Testis (tissue), 3 donors: ENCODE results near the gene TUBB3. TPM values are rescaled to one million over a fixed set of nuclear protein-coding genes. Genes with fewer than 3 reads are reported as not detected.

Source experiments
- DNase-seq: peaks from one replicate; pipeline ENCODE4 v3.0.0-alpha.2; 2019
- H3K27ac ChIP-seq, 2 donors: fragments of 200-600 bp; sonication (generic); one replicate each; pipeline ENCODE4 v1.5.1; 2019
- H3K27me3 ChIP-seq: fragments of 200-600 bp; sonication (generic); one replicate; pipeline ENCODE4 v1.5.1; 2019
- H3K36me3 ChIP-seq: fragments of 200-600 bp; sonication (generic); one replicate; pipeline ENCODE4 v1.5.1; 2017; ENCODE audit warnings: low read depth; ENCODE audit errors: missing control alignments
- H3K4me1 ChIP-seq: fragments of 200-600 bp; sonication (generic); one replicate; pipeline ENCODE4 v1.5.1; 2019
- H3K4me3 ChIP-seq, 2 donors: fragments of 200-600 bp; sonication (generic); one replicate each; pipeline ENCODE4 v1.5.1; 2017 to 2019
- H3K9me3 ChIP-seq: fragments of 200-600 bp; sonication (generic); one replicate; pipeline ENCODE4 v1.5.1; 2017
- CTCF ChIP-seq, 3 experiments: fragments of 450-650 bp in 2 of 3; fragments of 200-600 bp in 1 of 3; sonication (generic) in 1 of 3; IDR thresholded peaks; one replicate each; pipeline ENCODE4 v1.5.1; 2016 to 2019; ENCODE audit warnings: antibody characterized with exemption in 3 of 3, mild to moderate bottlenecking in 2 of 3, moderate library complexity in 1 of 3
- POLR2A ChIP-seq: fragments of 450-650 bp; IDR thresholded peaks from one replicate; pipeline ENCODE4 v1.6.1; 2017; ENCODE audit warnings: antibody characterized with exemption, mild to moderate bottlenecking, moderate library complexity
- WGBS, 2 donors: methylation state at CpG; one replicate each; pipeline ENCODE4 v1.1.5; 2018; 5-methylcytosine and 5-hydroxymethylcytosine counted together
- intact Hi-C: fragments of 100-400 bp; cut with DNase I; formaldehyde crosslinking; loops from one replicate; pipeline ENCODE4 v1.15.1; 2023; ENCODE audit warnings: low total_unique reads
- polyA plus RNA-seq: library from polyadenylated mRNA; stranded (reverse); fragments of 350-450 nt; fragmentation: Illumina TruSeq; extraction: RNeasy Lipid Tissue Mini Kit (QIAGEN cat#74804); gene quantifications from one replicate; pipeline ENCODE4 v1.2.3, GENCODE V29; 2014; ENCODE audit warnings: low read depth, low replicate concordance; ENCODE audit not compliant: insufficient read depth
- total RNA-seq, 2 donors: library from RNA; depleted of rRNA; stranded (reverse); fragments of >200 nt; gene quantifications; one replicate each; pipeline ENCODE4 v1.2.3, GENCODE V29; 2016

Gene TUBB3
- total and polyA plus RNA-seq, 3 donors from 2014 or later, result 38.8 to 61.7 (median 56.5) TPM

- H3K4me3 ChIP-seq, result no peak overlapping the region
- TF ChIP-seq CTCF (IDR thresholded peaks at IDR 0.05) (peak; percentile 83 to 96 (median 89)), POLR2A (no peak)
- H3K9me3 ChIP-seq, result no peaks in the 10 kb centered on the region
- H3K27ac ChIP-seq, result peak overlapping the region; percentile 31 to 62
- no peaks in the 10 kb centered on the region for H3K27me3 ChIP-seq
- intact Hi-C loops, result no loop called here
- H3K4me1 ChIP-seq, result peaks cover 7% of the 10 kb centered on the region
- H3K36me3 ChIP-seq, result no peaks in the 10 kb centered on the region
- peak; percentile 92 for DNase-seq
- WGBS, 2 donors, result 41 to 49% methylated on average over 43 to 47 of the region's 47 CpGs
These were observed 13.1 kb upstream of the TUBB3 start for GRCh38 chr16:89909777-89910716.

GRCh38 chr16:89910717-89911354, 12.3 kb upstream of the TUBB3 start:
- intact Hi-C loops, result no loop called here
- Histone ChIP-seq H3K27ac (peak overlapping the region in 1 of 2 donors; percentile 62), H3K9me3 (no peaks in the 10 kb centered on the region), H3K4me1 (peaks cover 7% of the 10 kb centered on the region), H3K36me3 (no peaks in the 10 kb centered on the region), H3K27me3 (no peaks in the 10 kb centered on the region), H3K4me3 (no peak overlapping the region)
- WGBS, 2 donors, result 91 to 92% methylated on average over 26 to 27 of the region's 27 CpGs
- TF ChIP-seq CTCF (IDR thresholded peaks at IDR 0.05) (no peak), POLR2A (no peak)
- no peak for DNase-seq

- TF ChIP-seq POLR2A (no peak), CTCF (IDR thresholded peaks at IDR 0.05) (no peak)
- Histone ChIP-seq H3K27me3 (no peaks in the 10 kb centered on the region), H3K9me3 (no peaks in the 10 kb centered on the region), H3K27ac (no peak overlapping the region), H3K36me3 (no peaks in the 10 kb centered on the region), H3K4me1 (peaks cover 7% of the 10 kb centered on the region), H3K4me3 (no peak overlapping the region)
- intact Hi-C loops, result no loop called here
- no peak for DNase-seq
- 87 to 91% methylated on average over 13 to 14 of the region's 14 CpGs for WGBS, 2 donors
These were observed 11.8 kb upstream of the TUBB3 start for GRCh38 chr16:89911375-89911774.

GRCh38 chr16:89912143-89912542, 11.0 kb upstream of the TUBB3 start:
- TF ChIP-seq POLR2A, result no peak
- no peak for TF ChIP-seq CTCF (IDR thresholded peaks at IDR 0.05)
- DNase-seq, result no peak
- no peak overlapping the region for H3K27ac ChIP-seq
- intact Hi-C loops, result no loop called here
- no peaks in the 10 kb centered on the region for H3K27me3 ChIP-seq
- 81 to 86% methylated on average over 6 to 13 of the region's 13 CpGs for WGBS, 2 donors
- no peak overlapping the region for H3K4me3 ChIP-seq
- H3K36me3 ChIP-seq, result no peaks in the 10 kb centered on the region
- H3K9me3 ChIP-seq, result no peaks in the 10 kb centered on the region
- H3K4me1 ChIP-seq, result peaks cover 7% of the 10 kb centered on the region
